Ishikawa (cell line): ENCODE results near the gene NF2.

Source experiments
- CEBPB ChIP-seq: IDR thresholded peaks from 2 replicates; pipeline ENCODE4 v1.6.1; 2012
- CREB1 ChIP-seq: IDR thresholded peaks from 2 replicates; pipeline ENCODE4 v1.6.1; 2012; ENCODE audit warnings: low read depth
- EP300 ChIP-seq: IDR thresholded peaks from 2 replicates; pipeline ENCODE4 v1.6.1; 2012; ENCODE audit warnings: borderline replicate concordance
- FOXM1 ChIP-seq: IDR thresholded peaks from 2 replicates; pipeline ENCODE4 v1.6.1; 2012; ENCODE audit warnings: low read depth, borderline replicate concordance
- MAX ChIP-seq: IDR thresholded peaks from 2 replicates; pipeline ENCODE4 v1.6.1; 2012
- NFIC ChIP-seq: IDR thresholded peaks from 2 replicates; pipeline ENCODE4 v1.6.1; 2012
- RAD21 ChIP-seq: IDR thresholded peaks from 2 replicates; pipeline ENCODE4 v1.6.1; 2012; ENCODE audit warnings: low read depth
- REST ChIP-seq: IDR thresholded peaks from 2 replicates; pipeline ENCODE4 v1.6.1; 2012; ENCODE audit warnings: low read depth, mild to moderate bottlenecking
- TAF1 ChIP-seq: IDR thresholded peaks from 2 replicates; pipeline ENCODE4 v1.6.1; 2012; ENCODE audit warnings: low read depth, mild to moderate bottlenecking
- TCF12 ChIP-seq: IDR thresholded peaks from 2 replicates; pipeline ENCODE4 v1.6.1; 2012; ENCODE audit warnings: low read depth
- USF1 ChIP-seq: IDR thresholded peaks from 2 replicates; pipeline ENCODE4 v1.6.1; 2012
- ZBTB7A ChIP-seq: IDR thresholded peaks from 2 replicates; pipeline ENCODE4 v1.6.1; 2012; ENCODE audit warnings: low read depth

- no peak for TF ChIP-seq CREB1
- no peak for TF ChIP-seq TCF12
- no peak for TF ChIP-seq REST
- no peak for TF ChIP-seq FOXM1
- TF ChIP-seq CEBPB: no peak
- TF ChIP-seq MAX: no peak
- no peak for TF ChIP-seq USF1
- TF ChIP-seq RAD21: no peak
- TF ChIP-seq EP300: no peak
- TF ChIP-seq TAF1: no peak
- no peak for TF ChIP-seq ZBTB7A
- no peak for TF ChIP-seq NFIC
Observed at GRCh38 chr22:29693671-29694070, 90.2 kb downstream of the NF2 start.
